HCT116 (cell line): ENCODE data around the gene CCDC28B.

ENCODE experiments used
- ATF3 ChIP-seq: IDR thresholded peaks from 2 replicates; pipeline ENCODE4 v1.6.1; 2012
- CBX3 ChIP-seq: IDR thresholded peaks from 2 replicates; pipeline ENCODE4 v1.6.1; 2012; ENCODE audit warnings: low read depth
- CTCF ChIP-seq, 3 experiments: fragments of 200-600 bp in 1 of 3; sonication (generic) in 1 of 3; IDR thresholded peaks in 2 of 3; conservative IDR thresholded peaks in 1 of 3; 2 replicates each; pipeline ENCODE4 v1.5.1; 2012 to 2017; ENCODE audit warnings: low read depth in 2 of 3, low read length in 2 of 3, antibody characterized with exemption in 1 of 3, borderline replicate concordance in 1 of 3, control low read depth in 1 of 3, mild to moderate bottlenecking in 1 of 3, mixed read lengths in 1 of 3, mixed run types in 1 of 3, moderate library complexity in 1 of 3; ENCODE audit not compliant: insufficient read depth in 1 of 3
- JUND ChIP-seq: IDR thresholded peaks from 2 replicates; pipeline ENCODE4 v1.6.1; 2012
- MAX ChIP-seq: IDR thresholded peaks from 2 replicates; pipeline ENCODE4 v1.6.1; 2012
- POLR2A ChIP-seq: IDR thresholded peaks from 2 replicates; pipeline ENCODE4 v1.7.0; 2011; ENCODE audit warnings: borderline replicate concordance; ENCODE audit not compliant: insufficient read depth, insufficient read length; ENCODE audit errors: extremely low read depth
- POLR2AphosphoS5 ChIP-seq: IDR thresholded peaks from 2 replicates; pipeline ENCODE4 v1.6.1; 2011; ENCODE audit warnings: mild to moderate bottlenecking, low read depth, low read length, moderate library complexity
- SIN3A ChIP-seq: IDR thresholded peaks from 2 replicates; pipeline ENCODE4 v1.6.1; 2012; ENCODE audit warnings: low read depth
- SRF ChIP-seq: IDR thresholded peaks from 2 replicates; pipeline ENCODE4 v1.6.1; 2012; ENCODE audit warnings: low read depth
- ZFX ChIP-seq: fragments of 450-650 bp; IDR thresholded peaks from 2 replicates; pipeline ENCODE4 v1.6.1; 2017
- ZNF274 ChIP-seq: fragments of 200-500 bp; sonication (Bioruptor generic); IDR thresholded peaks from 2 replicates; pipeline ENCODE4 v1.6.1; 2014; ENCODE audit warnings: mild to moderate bottlenecking, low read depth, low read length, inconsistent platforms
- TF ChIP-seq, protein P1 (sequence below): IDR thresholded peaks from 2 replicates; pipeline ENCODE4 v1.6.1; 2012; ENCODE audit warnings: low read depth

- TF ChIP-seq CTCF (IDR thresholded peaks at IDR 0.05 in 2 of 3, conservative IDR thresholded peaks at IDR 0.05 in 1 of 3; ENCODE audit: borderline replicate concordance in 1 of 3, insufficient read depth in 1 of 3, low read depth in 2 of 3, low read length in 2 of 3): no peak
- TF ChIP-seq CBX3: no peak
- TF ChIP-seq MAX: no peak
- no peak for TF ChIP-seq SRF
- no peak for TF ChIP-seq SIN3A
- TF ChIP-seq POLR2A: no peak
- TF ChIP-seq JUND: no peak
- TF ChIP-seq ZFX: no peak
- no peak for TF ChIP-seq ZNF274
- no peak for TF ChIP-seq POLR2AphosphoS5
- TF ChIP-seq, protein P1, sequence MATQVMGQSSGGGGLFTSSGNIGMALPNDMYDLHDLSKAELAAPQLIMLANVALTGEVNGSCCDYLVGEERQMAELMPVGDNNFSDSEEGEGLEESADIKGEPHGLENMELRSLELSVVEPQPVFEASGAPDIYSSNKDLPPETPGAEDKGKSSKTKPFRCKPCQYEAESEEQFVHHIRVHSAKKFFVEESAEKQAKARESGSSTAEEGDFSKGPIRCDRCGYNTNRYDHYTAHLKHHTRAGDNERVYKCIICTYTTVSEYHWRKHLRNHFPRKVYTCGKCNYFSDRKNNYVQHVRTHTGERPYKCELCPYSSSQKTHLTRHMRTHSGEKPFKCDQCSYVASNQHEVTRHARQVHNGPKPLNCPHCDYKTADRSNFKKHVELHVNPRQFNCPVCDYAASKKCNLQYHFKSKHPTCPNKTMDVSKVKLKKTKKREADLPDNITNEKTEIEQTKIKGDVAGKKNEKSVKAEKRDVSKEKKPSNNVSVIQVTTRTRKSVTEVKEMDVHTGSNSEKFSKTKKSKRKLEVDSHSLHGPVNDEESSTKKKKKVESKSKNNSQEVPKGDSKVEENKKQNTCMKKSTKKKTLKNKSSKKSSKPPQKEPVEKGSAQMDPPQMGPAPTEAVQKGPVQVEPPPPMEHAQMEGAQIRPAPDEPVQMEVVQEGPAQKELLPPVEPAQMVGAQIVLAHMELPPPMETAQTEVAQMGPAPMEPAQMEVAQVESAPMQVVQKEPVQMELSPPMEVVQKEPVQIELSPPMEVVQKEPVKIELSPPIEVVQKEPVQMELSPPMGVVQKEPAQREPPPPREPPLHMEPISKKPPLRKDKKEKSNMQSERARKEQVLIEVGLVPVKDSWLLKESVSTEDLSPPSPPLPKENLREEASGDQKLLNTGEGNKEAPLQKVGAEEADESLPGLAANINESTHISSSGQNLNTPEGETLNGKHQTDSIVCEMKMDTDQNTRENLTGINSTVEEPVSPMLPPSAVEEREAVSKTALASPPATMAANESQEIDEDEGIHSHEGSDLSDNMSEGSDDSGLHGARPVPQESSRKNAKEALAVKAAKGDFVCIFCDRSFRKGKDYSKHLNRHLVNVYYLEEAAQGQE: no peak
- TF ChIP-seq ATF3: no peak
These were observed 41.2 kb upstream of the CCDC28B start for GRCh38 chr1:32159189-32159588.
